ENCODE measurements around the gene ZMYND8. TPM values are rescaled to one million over a fixed set of nuclear protein-coding genes. Genes with fewer than 3 reads are reported as not detected.

Gene ZMYND8
- total RNA-seq, 1 experiment from 2014 or later: 11.6 TPM

- Histone ChIP-seq H3K9ac (ENCODE audit: low read length) (no peak overlapping the region), H3K9me3 (ENCODE audit: low read length) (no peaks in the 10 kb centered on the region), H3K4me3 (ENCODE audit: low read length) (no peak overlapping the region), H2AFZ (ENCODE audit: low read length) (no peak overlapping the region), H3K4me2 (ENCODE audit: low read length) (no peak overlapping the region), H3K4me1 (ENCODE audit: insufficient read depth, low read length) (no peaks in the 10 kb centered on the region), H3K79me2 (ENCODE audit: low read length) (no peaks in the 10 kb centered on the region), H3K36me3 (ENCODE audit: low read depth, low read length) (peaks cover 26% of the 10 kb centered on the region), H3F3A (ENCODE audit: low read length, unreplicated experiment) (no peaks in the 10 kb centered on the region), H3K27ac (ENCODE audit: low read length) (no peak overlapping the region), H3K9me2 (replicated peaks; ENCODE audit: low read length) (no peaks in the 10 kb centered on the region), H3K27me3 (ENCODE audit: low read length) (no peaks in the 10 kb centered on the region), H4K20me1 (ENCODE audit: low read length) (no peaks in the 10 kb centered on the region)
- ChIA-PET POLR2A (ENCODE audit: unreplicated experiment) (no interaction called here), CTCF (no interaction called here)
- no peak for DNase-seq
- TF ChIP-seq EZH2 (IDR thresholded peaks at IDR 0.05; ENCODE audit: low read length, unreplicated experiment): no peak
- no peak for TF ChIP-seq CTCF (conservative IDR thresholded peaks at IDR 0.05; ENCODE audit: low read depth, low read length)
- TF ChIP-seq EZH2phosphoT487 (IDR thresholded peaks at IDR 0.05; ENCODE audit: borderline replicate concordance, low read length): no peak
- no peak for ATAC-seq
- intact Hi-C loops (cut with micrococcal nuclease): no loop called here
- no TSS peak for BruUV-seq (replicated peaks)
Measured at GRCh38 chr20:47249913-47250312, 106.6 kb downstream of the ZMYND8 start.

GRCh38 chr20:47248448-47248966, 108.0 kb downstream of the ZMYND8 start:
- Histone ChIP-seq H3K27me3 (ENCODE audit: low read length) (no peaks in the 10 kb centered on the region), H3K9me3 (ENCODE audit: low read length) (no peaks in the 10 kb centered on the region), H3K9me2 (replicated peaks; ENCODE audit: low read length) (no peaks in the 10 kb centered on the region), H3K4me2 (ENCODE audit: low read length) (no peak overlapping the region), H3F3A (ENCODE audit: low read length, unreplicated experiment) (no peaks in the 10 kb centered on the region), H4K20me1 (ENCODE audit: low read length) (no peaks in the 10 kb centered on the region), H3K4me1 (ENCODE audit: insufficient read depth, low read length) (no peaks in the 10 kb centered on the region), H3K9ac (ENCODE audit: low read length) (no peak overlapping the region), H3K36me3 (ENCODE audit: low read depth, low read length) (peaks cover 26% of the 10 kb centered on the region), H3K79me2 (ENCODE audit: low read length) (no peaks in the 10 kb centered on the region), H2AFZ (ENCODE audit: low read length) (no peak overlapping the region), H3K27ac (ENCODE audit: low read length) (no peak overlapping the region), H3K4me3 (ENCODE audit: low read length) (no peak overlapping the region)
- ChIA-PET CTCF (no interaction called here), POLR2A (ENCODE audit: unreplicated experiment) (no interaction called here)
- BruUV-seq (replicated peaks): no TSS peak
- no peak for DNase-seq
- ATAC-seq: no peak
- intact Hi-C loops (cut with micrococcal nuclease): no loop called here
- TF ChIP-seq CTCF (conservative IDR thresholded peaks at IDR 0.05; ENCODE audit: low read depth, low read length) (no peak), EZH2phosphoT487 (IDR thresholded peaks at IDR 0.05; ENCODE audit: borderline replicate concordance, low read length) (no peak), EZH2 (IDR thresholded peaks at IDR 0.05; ENCODE audit: low read length, unreplicated experiment) (no peak)

GRCh38 chr20:47247972-47248371, 108.5 kb downstream of the ZMYND8 start:
- Histone ChIP-seq H3K36me3 (ENCODE audit: low read depth, low read length) (peaks cover 26% of the 10 kb centered on the region), H3F3A (ENCODE audit: low read length, unreplicated experiment) (no peaks in the 10 kb centered on the region), H3K4me1 (ENCODE audit: insufficient read depth, low read length) (no peaks in the 10 kb centered on the region), H4K20me1 (ENCODE audit: low read length) (no peaks in the 10 kb centered on the region), H3K27me3 (ENCODE audit: low read length) (no peaks in the 10 kb centered on the region), H3K9ac (ENCODE audit: low read length) (no peak overlapping the region), H3K79me2 (ENCODE audit: low read length) (no peaks in the 10 kb centered on the region), H3K4me2 (ENCODE audit: low read length) (no peak overlapping the region), H3K9me2 (replicated peaks; ENCODE audit: low read length) (no peaks in the 10 kb centered on the region), H3K4me3 (ENCODE audit: low read length) (no peak overlapping the region), H3K27ac (ENCODE audit: low read length) (no peak overlapping the region), H2AFZ (ENCODE audit: low read length) (no peak overlapping the region), H3K9me3 (ENCODE audit: low read length) (no peaks in the 10 kb centered on the region)
- ChIA-PET CTCF (no interaction called here), POLR2A (ENCODE audit: unreplicated experiment) (no interaction called here)
- DNase-seq: no peak
- intact Hi-C loops (cut with micrococcal nuclease): no loop called here
- TF ChIP-seq EZH2phosphoT487 (IDR thresholded peaks at IDR 0.05; ENCODE audit: borderline replicate concordance, low read length): no peak
- TF ChIP-seq EZH2 (IDR thresholded peaks at IDR 0.05; ENCODE audit: low read length, unreplicated experiment): no peak
- TF ChIP-seq CTCF (conservative IDR thresholded peaks at IDR 0.05; ENCODE audit: low read depth, low read length): no peak
- no TSS peak for BruUV-seq (replicated peaks)
- ATAC-seq: no peak
